Mesothelial cell of epicardium (in vitro differentiated cells): ENCODE measurements around the gene MTFMT. TPM values are rescaled to one million over a fixed set of nuclear protein-coding genes. Genes with fewer than 3 reads are reported as not detected.

ENCODE experiments used
- DNase-seq, 2 experiments: peaks; one replicate each; pipeline ENCODE4 v3.0.0; 2021; ENCODE audit warnings: low spot score in 2 of 2; ENCODE audit not compliant: unreplicated experiment in 2 of 2
- H3K27ac Mint-ChIP-seq: 2 replicates; pipeline ENCODE4 v1.8.0; 2021; ENCODE audit warnings: mixed read lengths
- H3K27me3 Mint-ChIP-seq: 2 replicates; pipeline ENCODE4 v1.8.0; 2021; ENCODE audit warnings: low read depth, mixed read lengths
- H3K36me3 Mint-ChIP-seq: 2 replicates; pipeline ENCODE4 v1.8.0; 2021; ENCODE audit warnings: mixed read lengths
- H3K4me1 Mint-ChIP-seq: 2 replicates; pipeline ENCODE4 v1.8.0; 2021; ENCODE audit warnings: mixed read lengths
- H3K4me3 Mint-ChIP-seq: 2 replicates; pipeline ENCODE4 v1.8.0; 2021; ENCODE audit warnings: mild to moderate bottlenecking, moderate library complexity, mixed read lengths
- H3K9me3 Mint-ChIP-seq: 2 replicates; pipeline ENCODE4 v1.8.0; 2021; ENCODE audit warnings: mixed read lengths
- total RNA-seq: library from RNA; stranded (reverse); gene quantifications from 3 replicates; pipeline ENCODE4 v1.2.1, GENCODE V29; 2021
- TF ChIP-seq, protein P1 (sequence below): fragments of 200-600 bp; sonication (generic); IDR thresholded peaks from one replicate; pipeline ENCODE4 v1.5.0; 2021; ENCODE audit warnings: antibody characterized with exemption; ENCODE audit not compliant: unreplicated experiment

Gene MTFMT
- total RNA-seq, 1 donor from 2014 or later = 17.8 TPM

DNA sequence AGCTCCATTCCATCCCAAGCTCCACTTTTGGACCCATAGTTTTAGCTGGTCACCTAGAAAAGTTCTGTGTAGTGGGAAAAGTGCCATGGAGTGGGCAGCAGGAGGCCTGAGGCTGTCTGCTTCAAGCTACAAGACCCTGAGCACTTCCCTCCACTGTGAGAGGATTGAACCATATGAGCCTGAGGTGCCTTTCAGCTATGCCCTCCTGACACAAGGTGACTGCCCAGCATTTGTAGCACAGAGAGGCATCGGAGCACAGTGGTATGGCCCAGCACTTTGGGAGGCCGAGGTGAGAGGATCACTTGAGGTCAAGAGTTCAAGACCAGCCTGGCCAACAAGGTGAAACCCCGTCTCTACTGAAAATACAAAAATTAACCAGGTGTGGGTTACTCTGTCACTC is 43.2 kb upstream of the MTFMT start:
- Mint-ChIP-seq H3K27ac (no peak overlapping the region), H3K4me3 (no peak overlapping the region), H3K36me3 (no peaks in the 10 kb centered on the region), H3K4me1 (peaks cover 24% of the 10 kb centered on the region), H3K27me3 (peaks cover 7% of the 10 kb centered on the region), H3K9me3 (no peaks in the 10 kb centered on the region)
- DNase-seq = no peak
- TF ChIP-seq, protein P1, sequence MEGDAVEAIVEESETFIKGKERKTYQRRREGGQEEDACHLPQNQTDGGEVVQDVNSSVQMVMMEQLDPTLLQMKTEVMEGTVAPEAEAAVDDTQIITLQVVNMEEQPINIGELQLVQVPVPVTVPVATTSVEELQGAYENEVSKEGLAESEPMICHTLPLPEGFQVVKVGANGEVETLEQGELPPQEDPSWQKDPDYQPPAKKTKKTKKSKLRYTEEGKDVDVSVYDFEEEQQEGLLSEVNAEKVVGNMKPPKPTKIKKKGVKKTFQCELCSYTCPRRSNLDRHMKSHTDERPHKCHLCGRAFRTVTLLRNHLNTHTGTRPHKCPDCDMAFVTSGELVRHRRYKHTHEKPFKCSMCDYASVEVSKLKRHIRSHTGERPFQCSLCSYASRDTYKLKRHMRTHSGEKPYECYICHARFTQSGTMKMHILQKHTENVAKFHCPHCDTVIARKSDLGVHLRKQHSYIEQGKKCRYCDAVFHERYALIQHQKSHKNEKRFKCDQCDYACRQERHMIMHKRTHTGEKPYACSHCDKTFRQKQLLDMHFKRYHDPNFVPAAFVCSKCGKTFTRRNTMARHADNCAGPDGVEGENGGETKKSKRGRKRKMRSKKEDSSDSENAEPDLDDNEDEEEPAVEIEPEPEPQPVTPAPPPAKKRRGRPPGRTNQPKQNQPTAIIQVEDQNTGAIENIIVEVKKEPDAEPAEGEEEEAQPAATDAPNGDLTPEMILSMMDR = no peak

DNA sequence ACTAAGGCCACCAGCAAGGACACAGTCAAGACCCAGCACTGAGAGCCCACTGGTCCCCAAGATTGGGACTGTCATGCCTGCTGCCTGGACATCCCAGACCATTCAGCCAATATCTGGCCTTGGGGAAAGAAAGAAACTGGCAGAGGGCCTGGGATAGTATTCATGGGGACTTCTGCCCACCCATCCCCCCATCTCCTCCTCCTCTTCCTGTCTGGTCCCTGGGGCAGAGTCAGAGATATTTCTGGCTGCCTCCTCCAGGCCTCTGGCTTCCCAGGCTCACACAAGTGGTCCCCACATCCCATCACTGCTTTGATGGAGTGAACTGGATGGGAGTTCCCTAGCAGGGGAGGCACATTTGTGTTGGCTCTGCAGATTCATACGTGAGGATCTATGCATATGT is 42.6 kb upstream of the MTFMT start:
- Mint-ChIP-seq H3K4me3 (no peak overlapping the region), H3K36me3 (no peaks in the 10 kb centered on the region), H3K27me3 (peaks cover 10% of the 10 kb centered on the region), H3K4me1 (peaks cover 28% of the 10 kb centered on the region), H3K27ac (no peak overlapping the region), H3K9me3 (no peaks in the 10 kb centered on the region)
- TF ChIP-seq, protein P1 = no peak
- no peak for DNase-seq

DNA sequence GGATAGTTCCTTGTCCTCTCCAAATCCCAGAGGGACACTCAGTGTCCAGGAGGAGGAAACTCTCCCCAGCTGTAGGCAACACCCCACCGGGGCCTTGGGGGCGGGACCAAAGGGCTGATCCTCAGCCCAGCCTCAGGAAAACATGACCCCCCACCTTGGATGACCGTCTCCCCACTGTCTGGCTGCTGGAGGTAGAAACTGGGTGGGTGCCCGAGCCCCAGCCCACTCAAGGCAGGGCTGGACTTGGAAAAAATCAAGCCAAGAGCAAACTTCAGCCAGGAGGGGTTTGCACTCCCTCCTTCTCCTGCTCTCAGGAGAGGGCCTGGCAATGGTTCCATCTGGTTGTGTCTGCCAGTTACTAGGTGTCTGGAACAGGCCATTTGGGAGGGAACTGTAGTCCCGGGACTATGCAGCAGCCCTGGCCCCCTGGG is 42.0 kb upstream of the MTFMT start:
- no peak for DNase-seq

DNA sequence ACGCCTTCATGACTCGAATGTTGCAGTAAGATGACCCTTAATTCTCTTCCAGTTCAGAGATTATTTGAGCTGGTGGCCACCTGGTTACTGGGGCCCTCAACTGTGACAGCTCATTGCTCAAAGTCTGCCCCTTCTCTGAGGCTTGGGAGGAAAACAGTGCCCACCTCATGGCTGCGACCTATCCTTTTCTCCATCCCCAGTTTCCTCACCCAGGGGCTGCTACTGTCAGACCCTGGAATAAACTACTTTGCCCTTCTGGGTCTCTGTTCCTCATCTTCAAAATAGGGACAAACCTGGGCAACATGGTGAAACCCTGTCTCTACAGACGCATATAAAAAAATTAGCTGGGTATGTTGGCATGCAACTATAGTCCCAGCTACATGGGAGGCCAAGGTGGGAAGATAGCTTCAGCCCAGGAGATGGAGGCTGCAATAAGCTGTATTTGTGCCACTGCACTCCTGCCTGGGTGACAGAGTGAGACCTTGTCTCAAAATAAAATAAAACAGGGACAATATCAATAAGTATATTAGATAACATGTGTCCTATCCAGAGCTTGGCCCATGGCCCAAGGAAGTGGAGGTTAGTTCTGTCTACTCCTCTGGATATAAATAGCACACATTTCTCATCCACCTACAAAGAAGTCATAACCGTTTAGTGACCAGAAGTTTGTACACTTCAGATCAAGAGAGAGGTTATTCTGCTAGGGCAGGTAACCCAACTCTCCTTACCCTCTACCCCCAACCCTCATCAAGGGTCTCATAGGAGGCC is 40.5 kb upstream of the MTFMT start:
- Mint-ChIP-seq H3K27ac (peak overlapping the region; percentile 66), H3K27me3 (peaks cover 19% of the 10 kb centered on the region), H3K9me3 (no peaks in the 10 kb centered on the region), H3K36me3 (no peaks in the 10 kb centered on the region), H3K4me1 (peaks cover 30% of the 10 kb centered on the region), H3K4me3 (no peak overlapping the region)
- TF ChIP-seq, protein P1 = no peak
- DNase-seq = no peak

More for the DNA sequence above, 42.0 kb upstream of the MTFMT start:
- TF ChIP-seq, protein P1 = no peak
- Mint-ChIP-seq H3K27ac (no peak overlapping the region), H3K4me1 (peaks cover 32% of the 10 kb centered on the region), H3K27me3 (peaks cover 14% of the 10 kb centered on the region), H3K4me3 (no peak overlapping the region), H3K36me3 (no peaks in the 10 kb centered on the region), H3K9me3 (no peaks in the 10 kb centered on the region)

DNA sequence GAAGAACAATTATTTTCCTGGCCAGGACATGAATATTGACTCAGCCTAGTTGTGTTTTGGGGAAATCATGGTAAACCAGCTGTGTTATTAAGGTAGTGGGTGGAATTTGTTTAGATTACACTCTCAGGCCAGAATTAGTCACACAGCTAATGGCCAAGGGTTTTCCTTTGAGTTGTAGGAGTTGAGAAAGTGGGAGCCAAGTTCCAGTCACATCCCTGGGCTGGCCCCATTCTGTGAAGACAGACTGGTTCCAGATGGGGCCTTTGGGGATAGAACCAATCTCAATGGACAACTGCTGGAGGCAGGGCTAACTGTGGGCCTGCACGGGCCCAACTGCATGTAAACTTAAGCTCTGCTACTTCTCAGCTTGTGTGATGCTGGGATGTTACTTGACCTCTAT is 39.7 kb upstream of the MTFMT start:
- no peak for DNase-seq
- Mint-ChIP-seq H3K4me1 (peaks cover 30% of the 10 kb centered on the region), H3K4me3 (no peak overlapping the region), H3K27me3 (peaks cover 19% of the 10 kb centered on the region), H3K36me3 (no peaks in the 10 kb centered on the region), H3K27ac (peak overlapping the region; percentile 66), H3K9me3 (no peaks in the 10 kb centered on the region)
- TF ChIP-seq, protein P1 = no peak

DNA sequence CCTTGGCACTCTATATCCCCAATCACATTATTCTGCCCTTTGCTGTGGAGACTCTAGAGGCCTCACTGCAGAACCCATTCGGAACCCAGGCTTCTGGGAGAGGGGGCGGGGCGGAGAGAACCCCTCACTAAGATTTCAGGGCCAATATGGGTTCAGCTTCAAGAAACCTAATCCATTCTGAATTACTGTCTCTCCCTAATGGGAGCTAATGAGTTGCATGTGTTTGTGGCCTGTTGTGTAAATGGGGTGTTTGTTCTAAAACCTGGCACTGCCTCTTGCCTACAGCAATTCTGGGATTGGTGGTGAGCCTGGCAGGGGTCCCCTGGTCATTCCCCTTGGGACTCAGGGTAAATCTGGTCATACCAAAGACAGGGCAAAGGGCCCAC is 39.0 kb upstream of the MTFMT start:
- Mint-ChIP-seq H3K36me3 (no peaks in the 10 kb centered on the region), H3K4me1 (peaks cover 30% of the 10 kb centered on the region), H3K4me3 (peak overlapping the region; percentile 66), H3K27me3 (peaks cover 19% of the 10 kb centered on the region), H3K9me3 (no peaks in the 10 kb centered on the region), H3K27ac (peak overlapping the region; percentile 55)
- no peak for DNase-seq
- TF ChIP-seq, protein P1 = no peak
